Thoracic aorta (tissue), 2 donors: ENCODE measurements around the gene CHST3. TPM values are rescaled to one million over a fixed set of nuclear protein-coding genes. Genes with fewer than 3 reads are reported as not detected.

Experiments
- ATAC-seq: fragments of 150-250 bp; one replicate; pipeline ENCODE4 v1.8.0; 2017; ENCODE audit warnings: low read depth; ENCODE audit not compliant: insufficient number of reproducible peaks, low FRiP score
- DNase-seq: peaks from one replicate; pipeline ENCODE4 v3.0.0-alpha.2; 2020; ENCODE audit warnings: low spot score
- H3K27ac ChIP-seq, 2 donors: fragments of 200-600 bp; sonication (generic); 1 replicate in 1 of 2; 2 replicates in 1 of 2; pipeline ENCODE4 v1.5.1; 2016; ENCODE audit warnings: mild to moderate bottlenecking in 2 of 2, moderate library complexity in 2 of 2
- H3K27me3 ChIP-seq: fragments of 200-600 bp; sonication (generic); replicated peaks from 2 replicates; pipeline ENCODE4 v1.6.0; 2016; ENCODE audit warnings: mild to moderate bottlenecking; ENCODE audit not compliant: insufficient read depth
- H3K36me3 ChIP-seq: fragments of 200-600 bp; sonication (generic); one replicate; pipeline ENCODE4 v1.5.1; 2016
- H3K4me1 ChIP-seq, 2 donors: fragments of 200-600 bp; sonication (generic); 1 replicate in 1 of 2; 2 replicates in 1 of 2; pipeline versions ENCODE4 v1.5.1 to v1.6.0; 2016; ENCODE audit warnings: low read depth in 2 of 2, mild to moderate bottlenecking in 1 of 2; ENCODE audit not compliant: control insufficient read depth in 1 of 2
- H3K4me3 ChIP-seq: fragments of 200-600 bp; sonication (generic); 2 replicates; pipeline ENCODE4 v1.5.1; 2016; ENCODE audit warnings: mild to moderate bottlenecking
- H3K9me3 ChIP-seq: fragments of 200-600 bp; sonication (generic); 2 replicates; pipeline ENCODE4 v1.5.1; 2016
- total RNA-seq, 2 donors: library from RNA; depleted of rRNA; stranded (reverse); fragments of >200 nt; gene quantifications; one replicate each; pipeline versions ENCODE4 v1.1.0 to v1.2.3, GENCODE V29; 2016
- TF ChIP-seq, protein P1 (sequence below): fragments of 200-600 bp; sonication (generic); IDR thresholded peaks from one replicate; pipeline ENCODE4 v1.5.1; 2019; ENCODE audit warnings: antibody characterized with exemption

CHST3 gene
- total RNA-seq, 2 donors from 2014 or later = 54.4 to 80.6 TPM

DNA sequence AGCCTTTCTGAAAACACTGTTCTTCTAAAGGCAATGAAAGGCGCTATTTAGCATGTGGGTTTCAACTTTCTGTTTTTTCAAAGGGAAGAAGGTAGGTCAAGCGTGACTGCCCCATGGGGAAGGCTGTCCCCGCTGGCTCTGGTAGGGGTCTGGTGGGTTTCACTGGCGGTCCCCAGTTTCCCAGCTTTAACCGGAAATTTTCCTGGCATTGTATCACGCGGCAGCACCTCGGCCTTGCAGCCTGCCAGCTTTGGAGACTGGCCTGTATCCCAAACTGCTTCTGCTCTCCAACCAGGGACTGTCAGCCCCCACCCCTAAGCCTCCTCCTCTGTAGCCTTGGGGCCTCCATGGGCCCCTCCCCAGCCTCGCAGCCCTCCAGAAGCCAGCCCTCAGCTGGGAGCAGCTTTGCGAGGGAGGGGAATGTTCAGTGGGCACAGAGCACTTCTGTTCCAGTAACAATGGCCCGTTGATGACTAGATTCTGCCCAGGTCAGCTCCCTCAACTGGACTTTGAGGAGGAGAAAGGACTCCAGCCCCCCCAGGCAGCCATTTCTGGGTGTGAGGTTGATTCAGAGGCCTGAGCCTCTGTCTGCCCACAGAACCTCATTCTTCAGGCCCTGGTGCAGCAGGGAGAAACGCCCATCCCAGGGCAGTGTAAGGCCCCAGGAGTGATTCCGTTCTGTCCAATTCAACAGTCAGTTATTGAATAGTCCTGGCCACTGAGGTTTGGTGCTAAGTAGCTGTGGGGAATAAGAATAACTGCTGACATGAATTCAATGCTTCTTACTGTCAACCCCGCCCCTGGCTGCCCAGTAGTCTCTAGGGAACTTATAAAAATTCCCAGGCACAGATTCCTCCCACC lies 17.1 kb downstream of the CHST3 start:
- TF ChIP-seq, protein P1, sequence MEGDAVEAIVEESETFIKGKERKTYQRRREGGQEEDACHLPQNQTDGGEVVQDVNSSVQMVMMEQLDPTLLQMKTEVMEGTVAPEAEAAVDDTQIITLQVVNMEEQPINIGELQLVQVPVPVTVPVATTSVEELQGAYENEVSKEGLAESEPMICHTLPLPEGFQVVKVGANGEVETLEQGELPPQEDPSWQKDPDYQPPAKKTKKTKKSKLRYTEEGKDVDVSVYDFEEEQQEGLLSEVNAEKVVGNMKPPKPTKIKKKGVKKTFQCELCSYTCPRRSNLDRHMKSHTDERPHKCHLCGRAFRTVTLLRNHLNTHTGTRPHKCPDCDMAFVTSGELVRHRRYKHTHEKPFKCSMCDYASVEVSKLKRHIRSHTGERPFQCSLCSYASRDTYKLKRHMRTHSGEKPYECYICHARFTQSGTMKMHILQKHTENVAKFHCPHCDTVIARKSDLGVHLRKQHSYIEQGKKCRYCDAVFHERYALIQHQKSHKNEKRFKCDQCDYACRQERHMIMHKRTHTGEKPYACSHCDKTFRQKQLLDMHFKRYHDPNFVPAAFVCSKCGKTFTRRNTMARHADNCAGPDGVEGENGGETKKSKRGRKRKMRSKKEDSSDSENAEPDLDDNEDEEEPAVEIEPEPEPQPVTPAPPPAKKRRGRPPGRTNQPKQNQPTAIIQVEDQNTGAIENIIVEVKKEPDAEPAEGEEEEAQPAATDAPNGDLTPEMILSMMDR = no peak
- ATAC-seq (no peak), DNase-seq (no peak)
- H3K9me3 ChIP-seq = no peaks in the 10 kb centered on the region
- H3K27me3 ChIP-seq = no peaks in the 10 kb centered on the region
- no peaks in the 10 kb centered on the region for H3K36me3 ChIP-seq
- H3K4me3 ChIP-seq = peak overlapping the region; percentile 37
- peaks cover 55 to 100% of the 10 kb centered on the region in 2 donors for H3K4me1 ChIP-seq
- H3K27ac ChIP-seq = peak overlapping the region; percentile 78 to 84

DNA sequence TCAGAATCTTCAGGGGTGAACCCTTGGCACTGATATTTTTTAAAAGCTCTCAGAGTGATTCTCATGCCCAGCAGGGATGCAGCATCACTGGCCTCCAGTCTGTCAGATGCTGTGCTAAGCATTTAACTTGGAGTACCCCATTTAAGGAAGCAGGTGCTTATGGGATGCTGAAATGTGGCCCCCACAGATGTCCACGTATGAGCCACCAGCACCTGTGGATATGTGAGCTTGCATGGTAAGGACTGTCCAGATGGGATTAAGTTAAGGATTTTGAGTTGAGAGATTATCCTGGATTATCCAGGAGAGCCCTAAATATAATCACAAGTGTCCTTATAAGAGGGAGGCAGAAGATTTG lies 17.7 kb downstream of the CHST3 start:
- Histone ChIP-seq H3K9me3 (no peaks in the 10 kb centered on the region), H3K4me1 (peaks cover 57 to 100% of the 10 kb centered on the region in 2 donors), H3K27ac (peak overlapping the region; percentile 78 to 84), H3K27me3 (no peaks in the 10 kb centered on the region), H3K36me3 (no peaks in the 10 kb centered on the region), H3K4me3 (peak overlapping the region; percentile 37)
- no peak for ATAC-seq
- TF ChIP-seq, protein P1 = no peak
- DNase-seq = no peak

DNA sequence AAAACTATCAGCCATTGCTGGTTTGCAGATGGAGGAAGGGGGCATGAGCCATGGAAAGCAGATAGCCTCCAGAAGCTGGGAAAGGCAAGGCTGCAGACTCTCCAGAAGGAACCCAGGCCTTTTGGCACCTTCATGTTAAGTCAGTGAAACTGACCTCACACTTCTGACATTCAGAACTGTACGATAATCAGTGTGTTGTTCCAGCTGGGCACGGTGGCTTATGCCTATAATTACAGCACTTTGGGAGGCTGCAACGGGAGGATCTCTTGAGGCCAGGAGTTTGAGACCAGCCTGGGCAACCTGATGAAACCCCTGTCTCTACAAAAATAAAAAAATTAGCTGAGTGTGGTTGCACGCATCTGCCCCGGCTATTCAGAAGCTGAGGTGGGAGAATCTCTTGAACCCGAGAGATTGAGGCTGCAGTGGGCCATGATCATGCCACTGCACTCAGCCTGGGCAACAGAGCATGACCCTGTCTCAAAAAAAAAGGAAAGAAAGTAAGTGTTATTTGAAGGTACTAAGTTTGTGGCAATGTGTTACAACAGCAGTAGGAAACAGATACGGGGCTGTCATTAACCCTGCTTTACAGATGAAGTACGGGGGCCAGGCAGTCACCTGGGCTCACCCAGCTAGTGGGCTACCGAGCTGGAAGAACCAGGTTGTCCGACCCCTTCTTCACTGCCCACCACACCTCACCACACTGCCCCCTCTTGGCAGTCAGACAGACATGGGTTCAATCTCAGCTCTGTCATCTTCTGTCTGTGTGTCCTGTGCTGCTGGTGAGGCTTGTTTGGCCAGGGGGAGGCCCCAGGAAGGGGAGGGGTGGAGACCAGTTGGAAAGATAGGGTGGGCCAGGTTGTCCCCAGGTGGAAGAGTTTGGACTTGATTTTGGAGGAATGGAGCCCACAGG lies 18.3 kb downstream of the CHST3 start:
- H3K36me3 ChIP-seq = no peaks in the 10 kb centered on the region
- no peaks in the 10 kb centered on the region for H3K9me3 ChIP-seq
- peak overlapping the region; percentile 78 to 84 for H3K27ac ChIP-seq
- TF ChIP-seq, protein P1 = no peak
- peaks cover 61 to 100% of the 10 kb centered on the region in 2 donors for H3K4me1 ChIP-seq
- no peaks in the 10 kb centered on the region for H3K27me3 ChIP-seq
- DNase-seq (no peak), ATAC-seq (no peak)
- H3K4me3 ChIP-seq = no peak overlapping the region

DNA sequence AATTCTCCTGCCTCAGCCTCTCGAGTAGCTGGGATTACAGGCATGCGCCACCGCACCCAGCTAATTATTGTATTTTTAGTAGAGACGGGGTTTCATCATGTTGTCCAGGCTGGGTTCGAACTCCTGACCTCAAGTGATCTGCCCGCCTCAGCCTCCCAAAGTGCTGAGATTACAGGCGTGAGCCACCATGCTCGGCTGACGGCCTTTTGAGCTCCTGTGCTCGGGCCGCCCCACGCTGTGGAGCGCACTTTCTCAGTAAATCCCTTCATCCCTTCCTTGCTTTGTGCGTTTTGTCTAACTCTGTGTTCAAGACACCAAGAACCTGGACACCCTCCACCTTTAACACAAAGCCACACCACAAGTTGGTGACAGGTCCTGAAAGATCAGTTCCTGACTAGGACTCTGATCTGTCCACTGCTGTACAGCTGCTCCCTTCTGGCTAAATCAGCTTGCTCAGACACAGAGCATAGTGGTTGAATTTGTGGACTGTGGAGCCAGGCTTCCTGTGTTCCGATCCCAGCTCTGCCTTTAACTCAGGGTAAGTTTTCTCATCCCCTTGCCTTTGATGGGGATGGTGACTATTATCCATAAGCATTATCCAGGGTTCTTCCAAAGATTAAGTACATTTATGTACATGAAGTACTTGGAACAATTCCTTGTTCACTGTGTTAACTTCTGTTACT lies 20.1 kb downstream of the CHST3 start:
- ATAC-seq (no peak), DNase-seq (no peak)
- Histone ChIP-seq H3K4me3 (no peak overlapping the region), H3K9me3 (no peaks in the 10 kb centered on the region), H3K4me1 (peaks cover 61 to 88% of the 10 kb centered on the region in 2 donors), H3K27ac (peak overlapping the region; percentile 83 to 84), H3K36me3 (no peaks in the 10 kb centered on the region), H3K27me3 (no peaks in the 10 kb centered on the region)
- TF ChIP-seq, protein P1 = no peak
